ENCODE data around the gene ECD.

- TF ChIP-seq CTCF (IDR thresholded peaks at IDR 0.05; ENCODE audit: low read length) (no peak), EZH2 (optimal IDR thresholded peaks at IDR 0.05; ENCODE audit: low read depth, low read length) (no peak)
Measured at GRCh38 chr10:73167458-73167782, 388 bp downstream of the ECD start.

All from MM.1S (cell line).